NCI-H1930 (cell line): Measurements from ENCODE around the gene CCDC61.

ENCODE experiments used
- DNase-seq, 2 experiments: peaks; one replicate each; lab custom pipeline; 2025; lab: John Stamatoyannopoulos, UW

CCDC61 gene

DNA sequence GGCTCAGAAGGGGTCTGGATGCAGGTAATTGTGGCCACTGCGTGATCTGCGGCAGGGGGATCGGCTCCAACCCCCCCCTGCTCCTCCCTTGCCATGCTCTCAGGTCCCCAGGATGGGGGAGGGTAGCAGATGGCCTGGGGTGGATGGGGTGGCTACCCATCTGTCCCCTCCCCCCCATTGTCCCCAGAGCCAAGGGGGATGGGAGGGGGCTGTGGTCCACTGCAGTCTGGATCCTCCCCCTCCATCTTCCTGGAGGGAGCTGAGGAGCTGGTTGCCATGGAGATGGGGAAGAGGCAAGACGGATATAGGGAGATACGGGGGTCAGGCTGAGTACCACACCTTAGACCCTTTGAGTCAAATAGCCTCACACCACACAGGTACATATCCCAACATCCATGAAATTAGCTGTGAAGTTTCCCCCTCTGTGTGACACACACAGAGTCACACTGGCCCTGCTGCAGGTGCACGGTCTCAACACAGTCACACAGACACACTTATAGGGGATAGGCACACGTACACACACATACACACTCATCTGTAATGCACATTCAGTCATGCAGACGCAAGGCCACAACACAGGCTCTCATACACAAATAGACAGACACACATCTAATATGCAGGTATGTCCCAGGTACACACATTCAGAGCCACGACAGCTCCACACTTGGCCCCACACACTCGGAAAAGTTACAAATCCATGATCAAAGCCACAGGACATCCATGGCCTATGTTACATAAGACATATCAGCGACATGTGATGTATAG lies 19.8 kb upstream of the CCDC61 start:
- DNase-seq: no peak

DNA sequence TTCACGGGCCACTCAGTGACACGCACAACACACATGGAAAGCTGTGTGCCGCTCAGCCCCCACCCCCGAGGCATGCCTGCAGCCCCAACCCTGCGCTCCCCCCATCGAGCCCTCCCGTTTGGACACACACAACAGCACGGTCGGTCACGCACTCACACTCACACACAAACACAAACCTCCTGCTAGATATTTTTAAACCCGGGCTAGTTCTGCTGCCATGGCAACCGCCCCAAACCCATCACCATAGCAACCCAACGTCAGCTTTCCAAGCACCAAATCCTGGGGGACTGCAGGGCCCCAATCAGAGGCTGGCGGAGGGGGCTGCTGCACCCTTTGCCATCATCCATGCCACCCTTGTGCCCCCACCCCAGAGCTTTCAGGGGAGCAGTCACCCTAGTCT lies 19.1 kb upstream of the CCDC61 start:
- DNase-seq: no peak

DNA sequence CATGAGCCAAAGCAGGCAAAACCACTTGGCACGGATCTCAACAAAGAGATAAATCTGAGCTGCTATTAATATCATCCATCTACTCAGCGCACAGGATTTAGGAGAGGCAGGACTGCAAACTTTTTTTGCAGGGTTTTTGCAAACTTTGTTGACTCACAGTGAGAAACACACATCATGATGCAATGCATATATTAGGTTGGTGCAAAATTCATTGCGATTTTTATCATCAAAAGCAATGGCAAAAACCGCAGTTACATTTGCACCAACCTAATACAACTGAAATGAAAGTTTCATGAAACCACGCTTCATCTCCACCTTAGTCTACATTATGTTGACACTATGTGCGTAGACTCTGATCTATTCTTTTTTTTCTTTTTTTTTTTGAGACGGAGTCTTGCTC lies 17.1 kb upstream of the CCDC61 start:
- no peak for DNase-seq

DNA sequence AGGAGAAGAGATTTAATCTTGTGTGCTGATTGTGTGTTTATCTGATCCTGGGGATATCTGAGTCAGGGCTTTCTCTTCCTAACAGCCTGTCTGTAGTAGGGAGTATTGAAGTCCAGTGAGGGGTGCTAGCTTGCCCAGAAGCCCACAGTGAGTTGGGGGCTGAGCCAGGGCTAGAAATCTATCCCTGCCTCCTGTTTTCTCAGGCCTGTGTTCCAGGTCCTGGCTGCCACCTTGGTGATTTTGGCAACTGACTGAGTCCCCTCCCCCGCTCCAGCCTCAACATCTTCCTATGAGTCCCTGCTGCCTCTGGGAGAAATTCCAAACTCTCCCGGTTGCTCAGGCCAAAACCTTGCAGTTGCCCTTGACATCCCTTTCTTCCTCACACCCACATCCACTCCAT lies 13.9 kb upstream of the CCDC61 start:
- DNase-seq: no peak

DNA sequence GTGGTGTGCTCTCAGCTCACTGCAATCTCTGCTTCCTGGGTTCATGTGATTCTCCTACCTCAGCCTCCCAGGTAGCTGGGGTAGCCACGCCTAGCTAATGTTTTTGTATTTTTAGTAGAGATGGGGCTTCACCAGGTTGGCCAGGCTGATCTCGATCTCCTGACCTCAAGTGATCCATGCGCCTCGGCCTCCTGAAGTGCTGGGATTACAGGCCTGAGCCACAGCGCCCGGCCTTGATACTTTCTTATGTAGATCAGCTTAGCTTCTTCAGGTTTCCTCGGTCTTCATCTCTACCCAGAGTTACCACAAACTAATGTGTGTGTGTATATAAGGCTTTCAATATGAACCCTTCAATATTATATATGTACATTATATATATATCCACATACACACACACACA lies 9.9 kb upstream of the CCDC61 start:
- no peak for DNase-seq

GRCh38 chr19:45990113-45990728 lies 5.0 kb upstream of the CCDC61 start:
- no peak for DNase-seq

DNA sequence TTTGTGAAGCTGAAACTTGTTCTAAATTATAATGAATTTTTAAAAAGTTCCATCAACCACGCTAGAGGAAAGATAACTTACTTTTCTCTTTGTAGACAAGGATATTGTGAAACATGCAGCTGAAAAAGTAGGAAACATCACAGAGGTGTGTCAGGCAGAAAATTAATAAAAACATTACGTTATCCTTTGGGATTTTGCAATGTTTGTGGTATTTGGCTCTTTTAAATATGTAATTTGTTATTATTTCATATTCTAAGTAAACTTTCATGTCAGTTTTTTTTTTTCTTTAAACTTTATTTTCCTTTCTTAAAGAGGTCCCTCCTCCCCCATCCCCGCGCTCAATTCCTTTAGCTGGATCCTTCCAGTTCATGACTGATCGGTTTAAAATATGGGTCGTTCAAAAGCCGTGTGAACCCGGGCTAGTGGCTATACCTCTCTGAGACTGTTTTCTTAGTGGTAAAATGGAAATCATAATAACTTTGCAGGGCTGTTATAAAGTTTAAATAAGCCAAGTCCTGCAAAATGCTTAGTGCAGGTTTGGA lies 740 bp upstream of the CCDC61 start:
- DNase-seq: no peak

DNA sequence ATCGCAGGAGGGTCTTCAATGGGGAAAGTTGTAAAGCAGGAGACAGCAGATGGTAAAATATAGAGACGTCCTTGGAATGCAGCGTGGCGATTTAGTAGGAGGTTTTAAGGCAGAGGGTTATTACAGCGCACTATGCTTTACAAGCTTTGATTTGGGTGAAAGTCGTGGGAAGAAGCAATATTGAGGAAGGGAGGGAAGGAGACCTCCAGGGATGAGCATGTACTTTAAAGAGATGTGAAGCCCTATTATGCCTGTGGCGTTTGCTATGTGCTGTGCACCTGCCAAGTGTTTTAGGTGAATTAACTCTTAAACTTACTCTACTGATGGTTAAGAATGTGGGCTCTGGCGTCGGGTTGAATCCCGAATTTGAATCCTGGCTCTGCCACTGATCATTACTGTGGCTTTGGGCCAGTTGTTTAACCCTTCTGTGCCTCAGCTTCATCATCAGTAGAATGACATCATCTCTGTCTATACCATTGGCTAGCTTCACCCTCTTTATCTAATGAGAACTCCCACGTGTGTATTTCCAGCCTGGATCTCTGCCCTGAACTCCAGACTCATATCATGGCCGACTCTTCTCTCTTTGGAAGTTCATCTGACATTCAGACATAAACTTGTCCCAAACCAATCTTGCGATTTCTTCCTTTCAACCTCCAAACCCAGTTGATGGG lies 583 bp downstream of the CCDC61 start:
- no peak for DNase-seq

DNA sequence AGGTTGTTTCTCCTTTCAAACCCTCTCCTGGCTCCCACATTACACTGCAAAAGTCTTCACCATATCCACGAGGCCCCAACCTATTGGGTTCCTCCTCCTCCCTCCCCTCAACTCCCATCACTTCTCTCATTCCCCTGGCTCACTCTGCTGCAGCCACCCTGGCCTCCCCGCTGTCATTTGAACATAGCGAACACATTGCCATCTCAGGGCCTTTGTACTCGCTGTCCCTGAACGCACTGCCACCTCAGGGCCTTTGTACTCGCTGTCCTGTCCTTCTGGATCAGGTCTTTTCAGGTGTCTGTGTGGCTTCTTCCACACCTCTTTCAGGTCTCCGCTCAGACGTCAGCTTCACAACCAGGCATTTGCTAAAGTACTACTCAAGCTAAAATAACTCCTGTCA lies 1.7 kb downstream of the CCDC61 start:
- no peak for DNase-seq

DNA sequence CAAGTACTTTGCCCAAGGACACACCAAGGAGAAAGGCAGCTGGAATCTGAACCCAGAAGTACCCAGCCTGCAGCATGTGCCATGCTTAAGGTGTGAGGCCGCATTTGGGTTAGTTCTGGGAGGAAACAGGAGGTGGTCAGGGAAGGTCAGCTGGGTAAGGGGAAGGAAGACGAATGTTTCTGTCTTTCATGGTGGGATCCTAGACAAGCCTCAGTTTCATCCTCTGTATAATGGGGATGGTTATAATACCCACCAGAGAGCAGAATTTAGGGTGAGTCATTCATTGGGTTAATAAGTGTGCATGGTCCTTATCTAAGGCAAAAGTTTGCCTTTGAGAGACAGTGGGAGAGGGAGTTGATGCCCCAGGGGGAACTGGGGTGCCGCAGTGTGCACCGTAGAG lies 3.6 kb downstream of the CCDC61 start:
- no peak for DNase-seq

- peak; percentile 24 to 63 for DNase-seq
Observed at GRCh38 chr19:45999653-46000121, 4.4 kb downstream of the CCDC61 start.

GRCh38 chr19:46000491-46001246 lies 5.4 kb downstream of the CCDC61 start:
- peak; percentile 31 to 63 for DNase-seq

GRCh38 chr19:46002678-46003275 lies 7.5 kb downstream of the CCDC61 start:
- no peak for DNase-seq

DNA sequence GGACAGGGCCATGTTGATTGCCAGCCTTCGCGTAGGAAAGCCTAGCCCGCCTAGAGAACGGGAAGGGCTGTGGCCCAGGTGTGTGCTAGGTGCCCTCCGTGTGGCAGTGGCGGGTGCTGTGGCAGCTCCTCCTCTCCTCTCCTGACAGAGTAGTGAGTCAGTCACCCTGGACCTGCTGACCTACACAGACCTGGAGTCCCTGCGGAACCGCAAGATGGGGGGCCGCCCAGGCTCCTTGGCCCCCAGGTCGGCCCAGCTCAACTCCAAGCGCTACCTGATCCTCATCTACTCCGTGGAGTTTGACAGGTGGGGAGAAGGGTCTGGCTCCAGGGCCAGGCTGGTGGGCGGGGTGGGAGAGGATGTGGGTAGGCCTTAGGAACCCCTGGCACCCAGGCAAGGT lies 11.1 kb downstream of the CCDC61 start:
- no peak for DNase-seq

DNA sequence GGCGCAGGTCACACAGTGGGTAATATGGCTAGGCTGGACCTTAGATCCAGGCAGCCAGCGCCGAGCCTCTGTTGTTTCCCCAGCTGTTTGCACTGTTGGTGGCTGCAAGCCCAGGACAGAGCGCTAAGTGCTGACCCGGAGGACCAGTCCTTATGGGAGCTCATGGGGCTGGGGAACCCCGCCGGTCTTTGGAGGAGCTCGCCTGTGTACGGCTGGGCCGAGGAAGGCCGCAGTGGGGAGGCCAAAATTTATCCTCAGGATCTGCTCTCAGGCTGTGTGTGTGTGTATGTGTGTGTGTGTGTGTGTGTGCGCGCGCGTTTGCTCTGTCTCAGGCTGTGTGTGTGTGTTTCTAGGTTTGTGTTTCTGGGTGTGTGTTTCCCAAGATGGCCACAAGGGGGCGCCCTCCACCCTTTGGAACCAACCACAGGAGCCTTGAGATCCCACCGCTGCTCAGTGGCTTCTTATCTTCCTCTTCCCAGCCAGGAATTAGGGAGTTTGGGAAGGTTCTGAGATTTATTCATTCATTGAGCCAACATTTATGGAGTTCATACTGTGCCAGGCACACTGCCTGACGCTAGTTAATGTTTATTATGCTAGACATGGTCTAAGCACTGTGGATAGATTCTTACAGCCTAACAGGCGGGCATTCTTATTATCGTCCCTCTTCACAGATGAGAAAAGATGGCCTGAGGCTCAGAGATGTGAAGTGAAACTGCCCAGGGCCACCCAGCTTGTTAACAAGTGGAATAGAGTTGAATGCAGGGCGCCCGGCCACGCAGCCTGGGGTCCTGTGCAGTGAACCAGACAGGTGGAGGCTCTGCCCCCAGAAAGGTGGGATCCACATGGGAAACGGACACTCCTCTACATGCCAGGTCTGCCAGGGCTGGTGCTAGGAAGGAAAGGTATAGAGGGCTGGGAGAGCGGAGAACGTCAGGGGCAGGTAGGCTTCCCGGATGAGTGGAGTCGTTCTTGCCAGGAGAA lies 14.6 kb downstream of the CCDC61 start:
- peak; percentile 24 to 65 for DNase-seq

- DNase-seq: no peak
Observed at GRCh38 chr19:46014534-46014933, 19.3 kb downstream of the CCDC61 start.

DNA sequence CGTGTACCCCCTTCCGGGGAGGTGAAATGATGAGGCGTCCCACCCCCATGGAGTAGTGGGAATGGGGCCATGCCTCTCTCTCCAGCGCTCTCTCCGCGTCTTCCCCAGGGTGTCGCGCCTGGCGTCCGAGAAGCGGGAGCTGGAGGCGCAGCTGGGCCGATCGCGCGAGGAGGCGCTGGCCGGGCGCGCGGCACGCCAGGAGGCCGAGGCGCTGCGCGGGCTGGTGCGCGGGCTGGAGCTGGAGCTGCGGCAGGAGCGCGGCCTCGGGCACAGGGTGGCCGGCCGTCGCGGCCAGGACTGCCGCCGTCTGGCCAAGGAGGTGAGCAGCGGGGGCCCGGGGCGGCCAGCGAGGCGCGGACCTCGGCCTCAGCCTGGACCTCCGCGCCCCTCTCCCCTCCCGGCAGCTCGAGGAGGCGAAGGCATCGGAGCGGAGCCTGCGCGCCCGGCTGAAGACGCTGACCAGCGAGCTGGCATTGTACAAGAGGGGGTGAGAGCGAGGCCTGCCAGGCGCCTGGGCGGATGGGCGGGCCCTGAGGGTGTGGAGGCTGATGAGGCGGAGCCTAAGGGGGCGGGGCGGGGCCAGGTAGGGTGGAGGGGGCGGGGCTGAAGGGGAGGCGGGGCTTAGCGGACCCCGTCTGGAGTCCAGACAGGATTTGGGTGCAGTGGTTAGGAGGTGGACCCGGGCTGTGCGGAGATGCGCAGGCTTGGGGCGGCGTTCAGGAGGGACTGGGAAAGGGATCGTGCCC lies 19.8 kb downstream of the CCDC61 start:
- peak; percentile 72 to 78 for DNase-seq

- no peak for DNase-seq
Observed at GRCh38 chr19:46015687-46016425, 20.6 kb downstream of the CCDC61 start.
